DND-41 (cell line): ENCODE results near the gene TRIM14.

Experiments
- EZH2 ChIP-seq: IDR thresholded peaks from 3 replicates; pipeline ENCODE4 v1.6.1; 2012; ENCODE audit warnings: borderline replicate concordance, low read depth, mild to moderate bottlenecking, moderate library complexity, low read length, inconsistent platforms; ENCODE audit not compliant: severe bottlenecking
- TF ChIP-seq, protein P1 (sequence below): IDR thresholded peaks from 2 replicates; pipeline ENCODE4 v1.5.1; 2012; ENCODE audit warnings: borderline replicate concordance, low read length, moderate library complexity, mild to moderate bottlenecking; ENCODE audit not compliant: poor library complexity, severe bottlenecking; ENCODE audit errors: extremely low read depth

DNA sequence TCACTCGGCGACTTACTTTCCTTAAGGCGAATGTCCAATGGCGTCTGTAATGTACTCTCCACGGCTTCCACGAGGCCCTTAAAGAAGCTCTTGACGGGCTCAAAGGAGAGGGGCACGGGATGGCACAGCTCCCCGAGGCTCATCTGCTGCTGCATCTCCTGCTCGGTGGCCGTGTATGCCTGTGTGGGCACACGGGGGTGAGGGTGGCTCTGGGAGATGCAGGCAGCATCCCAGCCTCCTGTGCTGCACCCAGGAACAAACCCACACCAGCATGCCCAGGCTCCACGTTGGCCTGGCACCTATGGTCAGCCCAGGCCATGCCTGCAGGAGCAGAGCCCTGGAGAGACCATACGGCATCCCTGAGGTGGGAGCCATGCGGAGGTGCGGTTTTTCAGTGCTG is 24.2 kb downstream of the TRIM14 start:
- TF ChIP-seq, protein P1, sequence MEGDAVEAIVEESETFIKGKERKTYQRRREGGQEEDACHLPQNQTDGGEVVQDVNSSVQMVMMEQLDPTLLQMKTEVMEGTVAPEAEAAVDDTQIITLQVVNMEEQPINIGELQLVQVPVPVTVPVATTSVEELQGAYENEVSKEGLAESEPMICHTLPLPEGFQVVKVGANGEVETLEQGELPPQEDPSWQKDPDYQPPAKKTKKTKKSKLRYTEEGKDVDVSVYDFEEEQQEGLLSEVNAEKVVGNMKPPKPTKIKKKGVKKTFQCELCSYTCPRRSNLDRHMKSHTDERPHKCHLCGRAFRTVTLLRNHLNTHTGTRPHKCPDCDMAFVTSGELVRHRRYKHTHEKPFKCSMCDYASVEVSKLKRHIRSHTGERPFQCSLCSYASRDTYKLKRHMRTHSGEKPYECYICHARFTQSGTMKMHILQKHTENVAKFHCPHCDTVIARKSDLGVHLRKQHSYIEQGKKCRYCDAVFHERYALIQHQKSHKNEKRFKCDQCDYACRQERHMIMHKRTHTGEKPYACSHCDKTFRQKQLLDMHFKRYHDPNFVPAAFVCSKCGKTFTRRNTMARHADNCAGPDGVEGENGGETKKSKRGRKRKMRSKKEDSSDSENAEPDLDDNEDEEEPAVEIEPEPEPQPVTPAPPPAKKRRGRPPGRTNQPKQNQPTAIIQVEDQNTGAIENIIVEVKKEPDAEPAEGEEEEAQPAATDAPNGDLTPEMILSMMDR, result no peak
- TF ChIP-seq EZH2, result no peak
